ENCODE measurements around the gene ETV6.
A peak's percentile ranks its signal among the peaks of the same experiment; 100 is the strongest.

Gene ETV6

GRCh38 chr12:11755302-11755930 lies 105.9 kb downstream of the ETV6 start:
- Histone ChIP-seq H3K4me3 (ENCODE audit: low read length) (no peak overlapping the region), H3K36me3 (ENCODE audit: control insufficient read depth, insufficient read depth, low read length, severe bottlenecking) (peaks cover 11% of the 10 kb centered on the region), H3K27me3 (replicated peaks; ENCODE audit: control insufficient read depth, insufficient read depth, low read length) (no peaks in the 10 kb centered on the region), H3K4me1 (ENCODE audit: control insufficient read depth, insufficient read depth, low read length) (peaks cover 22% of the 10 kb centered on the region), H3K9ac (ENCODE audit: low read length) (no peak overlapping the region), H3K9me3 (ENCODE audit: control insufficient read depth, low read length) (no peaks in the 10 kb centered on the region)
- DNase-seq (ENCODE audit: low read depth): peak; percentile 19

- no peak for DNase-seq (ENCODE audit: low read depth)
- H3K4me1 ChIP-seq (ENCODE audit: control insufficient read depth, insufficient read depth, low read length): peaks cover 22% of the 10 kb centered on the region
- H3K4me3 ChIP-seq (ENCODE audit: low read length): no peak overlapping the region
- no peak overlapping the region for H3K9ac ChIP-seq (ENCODE audit: low read length)
- no peaks in the 10 kb centered on the region for H3K9me3 ChIP-seq (ENCODE audit: control insufficient read depth, low read length)
- H3K36me3 ChIP-seq (ENCODE audit: control insufficient read depth, insufficient read depth, low read length, severe bottlenecking): peaks cover 11% of the 10 kb centered on the region
- no peaks in the 10 kb centered on the region for H3K27me3 ChIP-seq (replicated peaks; ENCODE audit: control insufficient read depth, insufficient read depth, low read length)
Measured at GRCh38 chr12:11756022-11756421, 106.5 kb downstream of the ETV6 start.

- Histone ChIP-seq H3K9me3 (ENCODE audit: control insufficient read depth, low read length) (no peaks in the 10 kb centered on the region), H3K9ac (ENCODE audit: low read length) (no peak overlapping the region), H3K36me3 (ENCODE audit: control insufficient read depth, insufficient read depth, low read length, severe bottlenecking) (peaks cover 11% of the 10 kb centered on the region), H3K4me1 (ENCODE audit: control insufficient read depth, insufficient read depth, low read length) (peaks cover 22% of the 10 kb centered on the region), H3K4me3 (ENCODE audit: low read length) (no peak overlapping the region), H3K27me3 (replicated peaks; ENCODE audit: control insufficient read depth, insufficient read depth, low read length) (no peaks in the 10 kb centered on the region)
- no peak for DNase-seq (ENCODE audit: low read depth)
Measured at GRCh38 chr12:11756523-11756922, 107.0 kb downstream of the ETV6 start.

GRCh38 chr12:11757095-11757494 lies 107.6 kb downstream of the ETV6 start:
- peaks cover 11% of the 10 kb centered on the region for H3K36me3 ChIP-seq (ENCODE audit: control insufficient read depth, insufficient read depth, low read length, severe bottlenecking)
- H3K4me3 ChIP-seq (ENCODE audit: low read length): no peak overlapping the region
- no peaks in the 10 kb centered on the region for H3K9me3 ChIP-seq (ENCODE audit: control insufficient read depth, low read length)
- peaks cover 22% of the 10 kb centered on the region for H3K4me1 ChIP-seq (ENCODE audit: control insufficient read depth, insufficient read depth, low read length)
- no peak overlapping the region for H3K9ac ChIP-seq (ENCODE audit: low read length)
- no peak for DNase-seq (ENCODE audit: low read depth)
- no peaks in the 10 kb centered on the region for H3K27me3 ChIP-seq (replicated peaks; ENCODE audit: control insufficient read depth, insufficient read depth, low read length)

GRCh38 chr12:11757531-11757930 lies 108.1 kb downstream of the ETV6 start:
- Histone ChIP-seq H3K4me1 (ENCODE audit: control insufficient read depth, insufficient read depth, low read length) (peaks cover 26% of the 10 kb centered on the region), H3K9ac (ENCODE audit: low read length) (no peak overlapping the region), H3K36me3 (ENCODE audit: control insufficient read depth, insufficient read depth, low read length, severe bottlenecking) (peaks cover 11% of the 10 kb centered on the region), H3K4me3 (ENCODE audit: low read length) (no peak overlapping the region), H3K9me3 (ENCODE audit: control insufficient read depth, low read length) (no peaks in the 10 kb centered on the region), H3K27me3 (replicated peaks; ENCODE audit: control insufficient read depth, insufficient read depth, low read length) (no peaks in the 10 kb centered on the region)
- no peak for DNase-seq (ENCODE audit: low read depth)

GRCh38 chr12:11758087-11758486 lies 108.6 kb downstream of the ETV6 start:
- Histone ChIP-seq H3K27me3 (replicated peaks; ENCODE audit: control insufficient read depth, insufficient read depth, low read length) (no peaks in the 10 kb centered on the region), H3K9me3 (ENCODE audit: control insufficient read depth, low read length) (no peaks in the 10 kb centered on the region), H3K36me3 (ENCODE audit: control insufficient read depth, insufficient read depth, low read length, severe bottlenecking) (peaks cover 10% of the 10 kb centered on the region), H3K9ac (ENCODE audit: low read length) (no peak overlapping the region), H3K4me1 (ENCODE audit: control insufficient read depth, insufficient read depth, low read length) (peaks cover 30% of the 10 kb centered on the region), H3K4me3 (ENCODE audit: low read length) (no peak overlapping the region)
- DNase-seq (ENCODE audit: low read depth): no peak

GRCh38 chr12:11758510-11759493 lies 109.3 kb downstream of the ETV6 start:
- no peak for DNase-seq (ENCODE audit: low read depth)
- Histone ChIP-seq H3K4me3 (ENCODE audit: low read length) (no peak overlapping the region), H3K27me3 (replicated peaks; ENCODE audit: control insufficient read depth, insufficient read depth, low read length) (no peaks in the 10 kb centered on the region), H3K4me1 (ENCODE audit: control insufficient read depth, insufficient read depth, low read length) (peaks cover 34% of the 10 kb centered on the region), H3K9ac (ENCODE audit: low read length) (no peak overlapping the region), H3K9me3 (ENCODE audit: control insufficient read depth, low read length) (no peaks in the 10 kb centered on the region), H3K36me3 (ENCODE audit: control insufficient read depth, insufficient read depth, low read length, severe bottlenecking) (peaks cover 8% of the 10 kb centered on the region)

- peaks cover 2% of the 10 kb centered on the region for H3K36me3 ChIP-seq (ENCODE audit: control insufficient read depth, insufficient read depth, low read length, severe bottlenecking)
- H3K27me3 ChIP-seq (replicated peaks; ENCODE audit: control insufficient read depth, insufficient read depth, low read length): no peaks in the 10 kb centered on the region
- H3K4me1 ChIP-seq (ENCODE audit: control insufficient read depth, insufficient read depth, low read length): peaks cover 41% of the 10 kb centered on the region
- H3K9ac ChIP-seq (ENCODE audit: low read length): no peak overlapping the region
- H3K4me3 ChIP-seq (ENCODE audit: low read length): no peak overlapping the region
- H3K9me3 ChIP-seq (ENCODE audit: control insufficient read depth, low read length): no peaks in the 10 kb centered on the region
- DNase-seq (ENCODE audit: low read depth): no peak
Measured at GRCh38 chr12:11759494-11759878, 110.0 kb downstream of the ETV6 start.

GRCh38 chr12:11759899-11760298 lies 110.4 kb downstream of the ETV6 start:
- Histone ChIP-seq H3K27me3 (replicated peaks; ENCODE audit: control insufficient read depth, insufficient read depth, low read length) (no peaks in the 10 kb centered on the region), H3K36me3 (ENCODE audit: control insufficient read depth, insufficient read depth, low read length, severe bottlenecking) (no peaks in the 10 kb centered on the region), H3K4me1 (ENCODE audit: control insufficient read depth, insufficient read depth, low read length) (peaks cover 38% of the 10 kb centered on the region), H3K9me3 (ENCODE audit: control insufficient read depth, low read length) (no peaks in the 10 kb centered on the region), H3K4me3 (ENCODE audit: low read length) (no peak overlapping the region), H3K9ac (ENCODE audit: low read length) (no peak overlapping the region)
- DNase-seq (ENCODE audit: low read depth): no peak

GRCh38 chr12:11761869-11762567 lies 112.5 kb downstream of the ETV6 start:
- H3K9ac ChIP-seq (ENCODE audit: low read length): no peak overlapping the region
- H3K9me3 ChIP-seq (ENCODE audit: control insufficient read depth, low read length): no peaks in the 10 kb centered on the region
- no peaks in the 10 kb centered on the region for H3K36me3 ChIP-seq (ENCODE audit: control insufficient read depth, insufficient read depth, low read length, severe bottlenecking)
- H3K4me3 ChIP-seq (ENCODE audit: low read length): no peak overlapping the region
- peaks cover 37% of the 10 kb centered on the region for H3K4me1 ChIP-seq (ENCODE audit: control insufficient read depth, insufficient read depth, low read length)
- H3K27me3 ChIP-seq (replicated peaks; ENCODE audit: control insufficient read depth, insufficient read depth, low read length): no peaks in the 10 kb centered on the region
- DNase-seq (ENCODE audit: low read depth): no peak

GRCh38 chr12:11762723-11763326 lies 113.4 kb downstream of the ETV6 start:
- Histone ChIP-seq H3K4me1 (ENCODE audit: control insufficient read depth, insufficient read depth, low read length) (peaks cover 37% of the 10 kb centered on the region), H3K9me3 (ENCODE audit: control insufficient read depth, low read length) (no peaks in the 10 kb centered on the region), H3K27me3 (replicated peaks; ENCODE audit: control insufficient read depth, insufficient read depth, low read length) (no peaks in the 10 kb centered on the region), H3K36me3 (ENCODE audit: control insufficient read depth, insufficient read depth, low read length, severe bottlenecking) (no peaks in the 10 kb centered on the region), H3K9ac (ENCODE audit: low read length) (peak overlapping the region; percentile 5), H3K4me3 (ENCODE audit: low read length) (no peak overlapping the region)
- DNase-seq (ENCODE audit: low read depth): no peak
